ENCODE measurements around the gene REC114. TPM values are rescaled to one million over a fixed set of nuclear protein-coding genes. Genes with fewer than 3 reads are reported as not detected.
"Not testable (repeated sequence)": the region's sequence is repeated elsewhere in the genome, so short reads cannot be mapped to it uniquely, and the experiment has no call there.

The REC114 gene
- total RNA-seq, 2 donors from 2014 or later: not detected

DNA sequence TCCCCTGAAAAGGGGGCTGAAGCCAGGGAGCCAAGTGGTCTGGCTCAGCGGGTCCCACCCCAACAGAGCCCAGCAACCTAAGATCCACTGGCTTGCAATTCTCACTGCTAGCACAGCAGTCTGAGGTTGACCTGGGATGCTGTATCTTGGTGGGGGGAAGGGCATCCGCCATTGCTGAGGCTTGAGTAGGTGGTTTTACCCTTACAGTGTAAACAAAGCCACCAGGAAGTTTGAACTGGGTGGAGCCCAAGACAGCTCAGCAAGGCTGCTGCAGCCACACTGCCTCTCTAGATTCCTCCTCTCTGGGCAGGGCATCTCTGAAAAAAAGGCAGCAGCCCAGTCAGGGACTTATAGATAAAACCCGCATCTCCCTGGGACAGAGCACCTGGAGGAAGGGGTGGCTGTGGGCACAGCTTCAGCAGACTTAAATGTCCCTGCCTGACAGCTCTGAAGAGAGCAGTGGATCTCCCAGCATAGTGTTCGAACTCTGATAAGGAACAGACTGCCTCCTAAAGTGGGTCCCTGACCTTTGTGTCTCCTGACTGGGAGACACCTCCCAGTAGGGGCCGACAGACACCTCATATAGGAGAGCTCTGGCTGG lies 5.3 kb downstream of the REC114 start:
- intact Hi-C loops (cut with DNase I); DNase-seq (ENCODE audit: low spot score): not testable (repeated sequence)

DNA sequence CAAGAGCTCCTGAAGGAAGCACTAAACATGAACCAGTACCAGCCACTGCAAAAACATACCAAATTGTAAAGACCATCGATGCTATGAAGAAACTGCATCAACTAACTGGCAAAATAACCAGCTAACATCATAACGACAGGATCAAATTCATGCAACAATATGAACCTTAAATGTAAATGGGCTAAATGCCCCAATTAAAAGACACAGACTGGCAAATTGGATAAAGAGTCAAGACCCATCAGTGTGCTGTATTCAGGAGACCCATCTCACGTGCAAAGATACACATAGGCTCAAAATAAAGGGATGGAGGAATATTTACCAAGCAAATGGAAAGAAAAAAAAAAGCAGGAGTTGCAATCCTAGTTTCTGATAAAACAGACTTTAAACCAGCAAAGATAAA lies 7.0 kb downstream of the REC114 start:
- DNase-seq (ENCODE audit: low spot score); intact Hi-C loops (cut with DNase I): not testable (repeated sequence)

DNA sequence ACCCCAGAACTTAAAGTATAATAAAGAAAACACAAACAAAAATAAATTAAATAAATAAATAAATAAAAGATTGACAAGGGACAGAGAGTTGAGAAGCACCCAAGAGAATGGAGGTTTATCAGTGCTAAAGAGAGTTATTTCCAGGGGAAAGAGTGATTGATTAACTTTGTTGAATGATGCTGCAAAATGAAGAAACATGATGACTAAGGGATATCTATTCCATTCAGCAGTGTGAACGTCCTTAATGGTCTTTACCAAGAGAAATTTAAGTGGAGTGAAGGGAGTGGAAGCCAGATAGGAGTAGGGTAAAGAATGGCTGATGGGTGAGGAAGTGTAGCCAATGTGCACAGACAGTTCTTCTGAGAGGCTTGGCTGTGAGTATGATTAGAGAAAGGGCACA lies 11.1 kb downstream of the REC114 start:
- intact Hi-C loops (cut with DNase I): no loop called here
- DNase-seq (ENCODE audit: low spot score): no peak

DNA sequence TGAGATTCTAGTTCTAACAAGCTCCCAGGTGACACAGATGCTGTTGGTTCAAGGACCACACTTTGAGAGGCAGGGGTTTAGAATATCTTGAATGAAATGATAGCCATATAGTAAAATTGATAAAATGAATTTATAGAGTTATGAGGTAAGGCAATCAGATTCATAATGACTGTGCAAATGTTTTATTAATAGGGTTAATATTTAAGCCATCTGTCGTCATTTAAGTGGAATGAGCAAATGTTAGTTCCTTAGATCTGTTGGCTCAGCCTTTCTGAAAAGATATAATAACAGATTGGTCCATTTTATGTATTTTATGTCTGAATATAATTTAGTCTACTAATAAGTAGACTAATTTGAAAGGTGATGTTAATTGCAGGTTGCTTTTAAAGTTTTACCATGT lies 12.9 kb downstream of the REC114 start:
- DNase-seq (ENCODE audit: low spot score): no peak
- intact Hi-C loops (cut with DNase I): no loop called here

DNA sequence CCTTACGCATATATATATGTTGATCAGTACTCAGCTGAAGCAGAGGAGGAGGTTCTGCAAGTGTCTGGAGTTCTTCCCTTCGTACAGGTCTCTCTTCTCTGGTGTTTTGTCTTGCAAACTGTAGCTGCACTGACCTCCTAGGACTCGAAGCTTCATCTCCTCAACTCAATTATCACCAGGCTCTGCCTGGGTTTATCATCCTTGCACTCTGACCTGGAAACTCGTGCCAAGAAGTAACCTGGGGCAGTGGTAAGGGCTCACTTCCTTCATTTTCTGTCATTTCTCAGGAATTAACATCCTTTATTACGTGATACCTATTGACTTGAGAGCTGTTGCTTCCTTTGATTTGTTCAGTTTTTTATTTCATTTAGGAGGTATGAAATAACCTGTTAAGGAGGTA lies 14.4 kb downstream of the REC114 start:
- intact Hi-C loops (cut with DNase I): no loop called here

DNA sequence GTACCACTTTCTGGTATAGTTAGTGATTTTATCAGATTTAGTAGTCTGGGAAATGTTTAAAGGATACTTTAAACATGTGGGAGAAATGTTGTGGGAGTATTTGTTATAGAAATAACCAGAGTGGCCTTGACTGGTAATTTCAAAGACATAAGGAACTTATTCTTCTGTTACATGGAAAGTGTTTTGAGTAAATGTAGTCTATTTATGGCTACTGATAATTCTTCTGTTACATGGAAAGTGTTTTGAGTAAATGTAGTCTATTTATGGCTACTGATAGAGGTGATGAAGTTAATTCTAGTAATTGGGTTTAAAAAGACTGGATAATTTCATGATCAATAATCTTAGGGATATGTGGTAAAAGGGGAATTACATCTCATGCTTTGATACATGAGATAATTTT lies 17.7 kb downstream of the REC114 start:
- DNase-seq (ENCODE audit: low spot score): no peak
- intact Hi-C loops (cut with DNase I): no loop called here

More for the DNA sequence above, 14.4 kb downstream of the REC114 start:
- DNase-seq (ENCODE audit: low spot score): no peak

DNA sequence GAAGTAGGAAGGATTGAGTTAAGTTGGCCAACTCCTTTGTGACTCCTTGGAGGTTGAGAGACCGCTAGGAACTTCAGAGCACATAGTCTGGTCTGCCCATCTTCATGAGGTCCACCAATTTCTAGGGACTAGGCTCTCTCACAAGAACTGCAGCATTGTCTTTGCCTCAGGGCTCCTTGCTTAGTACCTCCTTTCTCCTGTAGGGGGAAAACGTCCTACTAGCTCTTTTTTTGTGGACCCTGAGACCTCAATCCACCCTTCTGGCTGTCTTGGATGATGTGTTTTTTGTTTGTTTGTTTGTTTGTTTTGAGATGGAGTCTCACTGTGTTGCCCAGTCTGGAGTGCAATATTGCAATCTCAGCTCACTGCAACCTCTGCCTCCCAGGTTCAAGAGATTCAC lies 21.6 kb downstream of the REC114 start:
- intact Hi-C loops (cut with DNase I): no loop called here

DNA sequence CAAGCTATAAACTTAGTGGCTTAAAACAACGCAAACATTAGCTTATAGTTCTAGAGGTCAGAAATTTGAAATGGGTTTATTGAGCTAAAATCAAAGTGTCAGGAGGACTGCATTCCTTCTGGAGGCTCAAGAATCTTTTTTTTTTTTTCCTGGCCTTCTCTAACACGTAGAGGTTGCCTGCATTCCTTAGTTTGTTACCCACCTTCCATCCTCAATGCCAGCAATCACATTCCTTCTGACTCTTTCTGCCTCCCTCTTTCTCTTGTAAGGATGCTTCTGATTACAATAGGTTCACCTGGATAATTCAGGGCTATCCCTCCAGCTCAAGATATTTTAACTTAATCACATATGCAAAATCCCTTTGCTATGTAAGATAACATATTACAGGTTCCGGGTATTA lies 24.8 kb downstream of the REC114 start:
- no peak for DNase-seq (ENCODE audit: low spot score)
- intact Hi-C loops (cut with DNase I): no loop called here

More for the DNA sequence above, 21.6 kb downstream of the REC114 start:
- DNase-seq (ENCODE audit: low spot score): no peak

DNA sequence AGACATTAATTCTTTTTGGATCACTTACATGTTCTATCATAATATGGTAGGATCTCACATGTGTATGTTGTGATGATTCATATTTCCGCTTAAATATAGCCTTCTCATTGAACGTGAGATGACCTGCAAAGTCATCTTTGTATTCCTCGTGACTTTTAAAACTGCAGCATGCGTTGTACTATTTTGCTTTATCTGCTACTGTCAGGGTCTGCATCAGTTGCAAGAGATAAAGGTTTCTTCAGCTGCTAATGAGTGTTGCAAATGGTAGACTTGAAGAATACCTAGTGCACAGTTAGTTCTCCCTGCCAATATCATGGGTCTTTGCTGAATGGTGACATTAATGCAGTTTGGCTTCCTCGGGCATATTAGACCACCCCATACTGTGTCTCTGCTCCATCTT lies 31.8 kb downstream of the REC114 start:
- intact Hi-C loops (cut with DNase I): no loop called here
- no peak for DNase-seq (ENCODE audit: low spot score)

DNA sequence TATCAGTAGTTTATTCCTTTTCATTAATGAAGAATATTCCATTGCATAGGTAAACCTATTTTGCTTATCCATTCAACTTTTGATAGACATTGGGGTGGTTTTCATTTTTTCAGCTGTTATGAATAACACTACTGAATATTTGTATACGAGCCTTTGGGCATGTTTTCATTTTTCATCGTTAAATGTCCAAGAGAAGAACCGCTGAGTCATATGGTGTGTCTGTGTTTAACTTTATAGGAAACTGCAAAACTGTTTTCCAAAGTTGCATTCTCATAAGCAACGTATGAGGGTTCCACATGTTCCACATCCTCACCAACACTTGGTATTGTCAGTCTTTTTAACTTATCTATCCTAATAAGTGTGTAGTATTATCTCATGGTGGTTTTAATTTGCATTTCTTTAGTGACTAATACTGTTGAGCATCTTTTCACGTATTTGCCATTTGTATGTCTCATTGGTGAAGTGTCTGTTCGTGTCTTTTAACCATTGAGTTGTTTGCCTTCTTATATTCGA lies 33.8 kb downstream of the REC114 start:
- DNase-seq (ENCODE audit: low spot score): no peak
- intact Hi-C loops (cut with DNase I): no loop called here

DNA sequence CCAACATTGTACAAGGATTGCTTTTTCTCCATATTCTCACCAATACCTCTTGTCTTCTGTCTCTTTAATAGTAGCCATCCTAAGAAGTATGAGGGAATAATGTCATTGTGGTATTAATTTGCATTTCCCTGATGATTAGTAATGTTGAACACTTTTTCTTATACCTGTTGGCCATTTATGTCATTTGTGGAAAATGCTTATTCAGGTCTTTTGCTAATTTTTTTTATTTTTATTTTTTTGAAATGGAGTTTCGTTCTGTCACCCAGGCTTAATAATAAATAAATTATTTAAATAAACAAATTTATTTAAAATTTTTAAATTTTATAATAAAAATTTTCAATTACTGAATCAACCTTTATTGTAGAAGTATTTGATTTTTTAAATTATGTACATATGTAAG lies 37.1 kb downstream of the REC114 start:
- no peak for DNase-seq (ENCODE audit: low spot score)
- intact Hi-C loops (cut with DNase I): no loop called here

DNA sequence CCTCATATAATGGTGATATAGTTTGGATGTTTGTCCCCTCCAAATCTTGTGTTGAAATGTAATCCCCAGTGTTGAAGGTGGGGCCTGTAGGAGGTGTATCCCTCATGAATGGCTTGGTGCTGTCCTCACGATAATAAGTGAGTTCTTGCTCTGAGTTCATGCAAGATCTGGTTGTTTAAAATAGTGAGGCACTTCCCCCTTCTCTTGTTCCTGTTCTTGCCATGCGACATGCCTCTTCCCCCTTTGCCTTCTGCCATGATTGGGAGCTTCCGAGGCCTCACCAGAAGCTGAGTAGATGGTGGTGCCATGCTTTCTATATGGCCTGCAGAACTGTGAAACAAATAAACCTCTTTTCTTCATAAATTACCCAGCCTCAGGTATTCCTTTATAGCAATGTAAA lies 39.2 kb downstream of the REC114 start:
- DNase-seq (ENCODE audit: low spot score): no peak
- intact Hi-C loops (cut with DNase I): no loop called here

DNA sequence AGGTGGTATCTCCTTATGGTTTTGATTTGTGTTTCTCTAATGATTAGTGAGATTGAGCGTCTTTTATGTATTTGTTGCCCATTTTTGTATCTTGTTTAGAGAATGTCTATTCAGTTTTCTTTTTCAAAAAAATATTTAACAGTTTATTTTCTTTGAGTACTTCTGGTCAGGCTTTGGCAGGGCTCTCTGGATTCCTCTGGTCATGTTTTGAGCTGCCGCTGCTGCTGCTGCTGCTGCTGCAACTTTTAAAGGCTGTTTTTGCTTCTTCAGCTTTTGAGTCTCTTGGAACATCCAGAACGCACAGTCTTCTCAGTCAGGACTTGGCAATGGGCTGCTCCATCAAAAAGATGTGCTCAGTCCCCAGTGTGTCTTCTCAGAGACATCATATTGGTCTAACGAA lies 40.1 kb downstream of the REC114 start:
- no peak for DNase-seq (ENCODE audit: low spot score)
- intact Hi-C loops (cut with DNase I): no loop called here

DNA sequence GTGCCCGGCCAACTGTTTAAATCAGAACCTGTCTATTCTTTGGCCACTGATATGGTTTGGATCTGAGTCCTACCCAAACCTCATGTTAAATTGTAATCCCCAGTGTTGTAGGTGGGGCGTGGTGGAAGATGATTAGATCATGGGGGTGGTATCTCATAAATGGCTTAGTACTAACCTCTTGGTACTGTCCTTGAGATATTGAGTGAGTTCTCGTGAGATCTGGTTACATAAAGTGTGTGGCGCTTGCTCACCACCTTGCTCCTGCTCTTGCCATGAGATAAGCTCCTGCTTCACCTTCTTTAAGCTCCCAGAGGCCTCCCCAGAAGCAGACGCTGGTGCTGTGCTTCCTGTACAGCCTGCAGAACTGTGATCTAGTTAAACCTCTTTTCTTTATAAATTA lies 42.4 kb downstream of the REC114 start:
- no peak for DNase-seq (ENCODE audit: low spot score)
- intact Hi-C loops (cut with DNase I): no loop called here

DNA sequence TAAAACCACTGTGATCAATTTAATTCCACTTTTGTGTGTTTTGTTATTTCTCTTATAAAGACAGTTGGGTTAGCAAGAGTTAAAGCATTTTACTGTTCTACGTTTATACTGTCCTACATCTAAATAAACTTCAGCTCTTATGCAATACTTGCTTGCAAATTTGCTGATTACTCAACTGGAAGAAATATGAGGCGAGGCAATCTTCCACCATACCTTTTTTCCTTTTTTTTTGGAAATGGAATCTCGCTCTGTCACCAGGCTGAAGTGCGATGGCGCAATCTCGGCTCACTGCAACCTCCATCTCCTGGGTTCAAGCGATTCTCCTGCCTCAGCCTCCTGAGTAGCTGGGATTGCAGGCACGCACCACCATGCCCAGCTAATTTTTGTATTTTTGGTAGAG lies 42.9 kb downstream of the REC114 start:
- intact Hi-C loops (cut with DNase I); DNase-seq (ENCODE audit: low spot score): not testable (repeated sequence)

DNA sequence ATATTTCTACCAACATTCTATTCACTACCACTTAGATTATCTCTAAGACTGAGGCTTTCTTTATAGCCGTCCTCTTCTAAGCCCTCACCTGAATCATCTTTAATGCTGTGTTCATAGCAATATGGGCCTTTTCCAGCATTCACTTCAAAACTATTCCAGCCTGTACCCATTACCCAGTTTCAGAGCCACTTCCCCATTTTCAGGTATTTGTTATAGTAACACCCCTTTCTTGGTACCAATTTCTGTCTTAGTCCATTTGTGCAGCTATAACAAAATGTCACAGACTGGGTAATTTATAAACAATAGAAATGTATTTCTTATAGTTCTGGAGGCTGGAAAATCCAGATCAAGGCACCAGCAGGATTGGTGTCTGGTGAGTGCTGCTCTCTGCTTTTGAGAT lies 45.7 kb downstream of the REC114 start:
- intact Hi-C loops (cut with DNase I): no loop called here
- DNase-seq (ENCODE audit: low spot score): no peak

DNA sequence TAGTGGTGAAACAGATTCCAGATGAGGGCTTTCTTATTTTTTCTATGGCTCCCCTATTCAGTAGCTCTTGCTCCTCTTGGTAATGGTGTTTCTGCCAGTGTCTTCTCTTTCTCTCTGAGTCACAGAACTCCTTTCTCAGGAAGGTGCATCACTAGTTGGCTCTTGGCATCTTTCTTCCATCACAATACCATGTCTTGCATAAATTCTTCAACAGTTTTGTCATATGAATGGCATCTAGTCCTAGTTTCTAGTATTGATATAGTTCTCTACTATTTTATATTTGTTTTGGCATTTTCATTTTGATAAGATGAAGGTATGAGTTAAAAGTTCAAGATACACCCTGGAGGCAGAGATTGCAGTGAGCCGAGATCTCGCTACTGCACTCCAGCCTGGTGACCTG lies 51.0 kb downstream of the REC114 start:
- DNase-seq (ENCODE audit: low spot score): no peak
- intact Hi-C loops (cut with DNase I): no loop called here

DNA sequence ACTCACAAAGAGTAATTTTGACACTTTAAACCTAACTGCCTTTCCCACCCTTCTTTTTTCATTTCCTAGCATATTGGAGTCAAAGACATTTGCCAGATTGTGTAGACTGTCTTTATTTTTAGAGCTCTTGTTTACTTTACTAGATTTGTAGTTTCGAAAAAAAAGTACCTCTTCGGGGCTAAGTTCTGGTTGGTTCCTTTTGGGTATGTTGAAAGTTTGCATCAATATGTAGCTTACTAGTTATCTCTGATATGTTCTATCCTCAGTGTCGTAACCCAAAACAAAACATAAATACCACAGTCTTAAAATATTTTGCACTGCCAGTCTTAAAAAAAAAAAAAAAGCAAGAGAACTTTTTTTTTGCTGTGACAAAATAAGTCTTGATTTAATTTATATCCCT lies 52.2 kb downstream of the REC114 start:
- DNase-seq (ENCODE audit: low spot score): no peak
- intact Hi-C loops (cut with DNase I): no loop called here

DNA sequence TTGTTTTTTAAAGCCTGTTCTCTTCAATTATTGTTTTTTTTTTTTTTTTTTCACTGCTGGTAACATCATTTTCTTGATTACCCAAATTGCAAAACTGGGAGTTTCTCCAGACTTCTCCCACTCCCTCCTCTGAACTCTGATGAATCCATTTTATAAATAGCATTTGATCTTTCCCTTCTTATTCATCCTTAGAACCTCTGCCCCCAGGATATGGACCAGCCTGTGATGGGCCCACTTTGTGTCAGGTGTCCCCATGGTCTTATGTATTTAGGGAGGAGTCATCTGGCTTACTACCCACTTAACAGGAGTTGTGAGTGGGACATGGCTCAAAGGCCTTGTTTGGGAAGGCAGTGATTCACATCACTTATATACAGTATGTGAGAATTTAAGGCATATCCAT lies 57.7 kb downstream of the REC114 start:
- intact Hi-C loops (cut with DNase I): no loop called here
- DNase-seq (ENCODE audit: low spot score): no peak

DNA sequence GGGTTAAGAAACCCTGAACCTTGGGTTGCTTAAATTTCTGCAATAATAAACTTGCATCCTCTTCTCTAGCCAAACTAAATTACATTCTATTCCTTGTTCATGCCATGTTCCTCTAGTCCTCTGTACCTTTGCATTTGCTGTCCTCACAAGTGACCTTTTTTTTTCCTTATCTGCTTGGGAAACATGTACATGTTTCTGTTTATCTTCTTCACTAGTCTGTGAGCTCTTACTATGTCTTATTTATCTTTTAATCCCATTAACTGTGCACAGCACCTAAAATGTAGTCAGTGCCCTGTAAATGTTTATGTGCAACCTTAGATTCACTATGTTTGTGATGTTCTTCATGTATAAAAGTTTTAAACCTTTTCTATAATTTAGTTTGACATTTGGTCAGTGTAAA lies 61.9 kb downstream of the REC114 start:
- no peak for DNase-seq (ENCODE audit: low spot score)
- intact Hi-C loops (cut with DNase I): no loop called here

DNA sequence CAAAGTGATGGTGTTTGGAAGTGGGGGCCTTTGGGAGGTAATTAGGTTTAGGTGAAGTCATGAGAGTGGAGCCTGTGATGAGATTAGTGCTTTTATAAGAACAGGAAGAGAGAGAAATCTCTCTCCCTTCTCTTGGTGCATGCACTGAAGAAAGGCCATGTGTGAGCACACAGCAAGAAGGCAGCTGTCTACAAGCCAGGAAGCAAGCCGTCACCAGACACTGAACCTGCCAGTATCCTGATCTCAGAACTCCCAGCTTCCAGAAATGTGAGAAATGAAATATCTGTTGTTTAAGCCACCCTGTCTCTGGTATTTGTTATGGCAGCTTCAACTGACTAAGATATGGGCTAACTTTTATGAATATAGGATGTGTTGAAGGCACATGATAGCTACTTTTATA lies 72.6 kb downstream of the REC114 start:
- no peak for DNase-seq (ENCODE audit: low spot score)
- intact Hi-C loops (cut with DNase I): no loop called here

DNA sequence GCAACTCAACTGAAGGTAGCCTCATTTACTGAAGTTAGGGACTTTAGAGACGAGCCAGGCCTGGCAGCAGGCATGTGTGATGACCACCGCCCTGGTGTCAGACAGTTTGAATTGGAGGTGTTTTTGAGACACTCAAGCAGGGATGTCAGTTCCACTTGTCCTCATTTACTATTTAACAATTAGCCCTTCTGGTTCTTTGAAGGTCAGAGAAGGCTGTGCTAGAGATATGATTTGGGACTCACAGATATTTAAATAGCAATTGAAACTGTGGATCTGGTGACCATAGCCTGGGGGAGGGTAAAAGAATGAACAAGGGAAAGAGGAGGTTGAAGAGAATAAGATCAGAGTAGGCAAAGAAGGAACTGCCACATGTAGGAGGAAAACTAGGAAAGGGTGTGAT lies 74.6 kb downstream of the REC114 start:
- intact Hi-C loops (cut with DNase I): no loop called here
- DNase-seq (ENCODE audit: low spot score): no peak
